ENCODE data around the gene URB2. TPM values are rescaled to one million over a fixed set of nuclear protein-coding genes. Genes with fewer than 3 reads are reported as not detected.

The URB2 gene
- total RNA-seq, 4 donors from 2014 or later, result 8.7 to 13.1 (median 10.0) TPM

DNA sequence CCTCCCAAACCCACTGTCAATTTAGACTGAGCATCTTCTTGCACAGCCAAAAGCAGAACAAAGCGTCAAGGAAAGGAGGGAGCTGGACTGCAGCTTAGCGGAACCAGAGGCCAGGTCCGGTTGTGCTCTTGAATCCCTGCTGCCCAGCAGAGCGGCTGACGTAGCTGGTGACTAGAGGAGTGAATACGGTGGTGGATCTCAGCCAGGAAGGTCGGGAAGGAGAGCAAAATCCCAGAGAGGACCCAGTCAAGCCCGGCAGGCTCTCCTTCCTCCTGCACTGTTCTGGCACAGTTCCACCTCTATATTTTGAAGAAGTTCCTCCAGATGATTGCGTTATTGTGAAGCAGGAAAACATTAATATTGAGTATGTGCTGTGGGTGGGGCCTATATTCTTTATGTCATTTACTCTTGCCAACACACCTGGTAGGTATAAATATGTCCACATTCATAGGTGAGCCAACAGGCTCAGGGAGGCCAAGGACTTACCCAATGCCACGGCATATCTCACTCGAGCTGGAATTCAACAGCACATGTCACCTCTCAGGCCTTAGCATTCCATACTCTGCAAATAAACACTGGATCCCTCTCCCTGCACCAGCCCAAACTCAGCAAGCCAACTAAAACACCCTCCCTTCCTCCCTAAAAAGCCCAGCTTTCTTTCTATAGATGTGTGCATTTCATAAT lies 43.9 kb upstream of the URB2 start:
- Histone ChIP-seq H3K4me3 (no peak overlapping the region), H3K27ac (peak overlapping the region in 1 of 4 donors; percentile 30), H3K9me3 (no peaks in the 10 kb centered on the region), H3K4me1 (peaks cover 0 to 29% (median 2%) of the 10 kb centered on the region in 4 donors), H3K27me3 (no peaks in the 10 kb centered on the region), H3K36me3 (no peaks in the 10 kb centered on the region)
- peak in 1 of 2 donors; percentile 65 for DNase-seq (ENCODE audit: low spot score in 2 of 2)
- TF ChIP-seq POLR2A (IDR thresholded peaks at IDR 0.05), result no peak
- peak in 1 of 2 donors; percentile 27 for TF ChIP-seq EP300 (IDR thresholded peaks at IDR 0.05)
- WGBS, 2 donors, result 25 to 26% methylated on average over 11 of the region's 11 CpGs

DNA sequence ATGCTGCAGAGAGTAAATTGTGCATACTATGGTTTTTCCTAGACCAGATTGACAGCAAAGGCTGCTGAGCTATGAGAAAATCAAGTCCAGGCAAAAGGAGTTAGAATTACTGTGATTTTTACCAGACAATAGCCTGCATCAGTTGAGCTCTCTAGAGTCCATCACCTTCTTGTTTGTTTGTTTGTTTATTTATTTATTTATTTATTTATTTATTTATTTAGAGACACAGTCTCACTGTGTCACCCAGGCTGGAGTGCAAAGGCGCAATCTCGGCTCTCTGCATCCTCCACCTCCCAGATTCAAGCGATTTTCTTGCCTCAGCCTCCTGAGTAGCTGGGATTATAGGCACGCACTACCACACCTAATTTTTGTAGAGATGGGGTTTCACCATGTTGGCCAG lies 43.3 kb upstream of the URB2 start:
- no peak overlapping the region for H3K4me3 ChIP-seq
- peaks cover 0 to under 1% (median 0%) of the 10 kb centered on the region in 3 donors for H3K36me3 ChIP-seq
- H3K27me3 ChIP-seq, result no peaks in the 10 kb centered on the region
- DNase-seq (ENCODE audit: low spot score in 2 of 2), result no peak
- WGBS, 2 donors, result 94 to 97% methylated on average over 4 of the region's 4 CpGs
- peak overlapping the region in 1 of 4 donors; percentile 30 for H3K27ac ChIP-seq
- H3K9me3 ChIP-seq, result no peaks in the 10 kb centered on the region
- H3K4me1 ChIP-seq, result peaks cover 0 to 29% (median 2%) of the 10 kb centered on the region in 4 donors
- TF ChIP-seq POLR2A (IDR thresholded peaks at IDR 0.05), result no peak
- TF ChIP-seq EP300 (IDR thresholded peaks at IDR 0.05), result no peak
- TF ChIP-seq, protein P1, sequence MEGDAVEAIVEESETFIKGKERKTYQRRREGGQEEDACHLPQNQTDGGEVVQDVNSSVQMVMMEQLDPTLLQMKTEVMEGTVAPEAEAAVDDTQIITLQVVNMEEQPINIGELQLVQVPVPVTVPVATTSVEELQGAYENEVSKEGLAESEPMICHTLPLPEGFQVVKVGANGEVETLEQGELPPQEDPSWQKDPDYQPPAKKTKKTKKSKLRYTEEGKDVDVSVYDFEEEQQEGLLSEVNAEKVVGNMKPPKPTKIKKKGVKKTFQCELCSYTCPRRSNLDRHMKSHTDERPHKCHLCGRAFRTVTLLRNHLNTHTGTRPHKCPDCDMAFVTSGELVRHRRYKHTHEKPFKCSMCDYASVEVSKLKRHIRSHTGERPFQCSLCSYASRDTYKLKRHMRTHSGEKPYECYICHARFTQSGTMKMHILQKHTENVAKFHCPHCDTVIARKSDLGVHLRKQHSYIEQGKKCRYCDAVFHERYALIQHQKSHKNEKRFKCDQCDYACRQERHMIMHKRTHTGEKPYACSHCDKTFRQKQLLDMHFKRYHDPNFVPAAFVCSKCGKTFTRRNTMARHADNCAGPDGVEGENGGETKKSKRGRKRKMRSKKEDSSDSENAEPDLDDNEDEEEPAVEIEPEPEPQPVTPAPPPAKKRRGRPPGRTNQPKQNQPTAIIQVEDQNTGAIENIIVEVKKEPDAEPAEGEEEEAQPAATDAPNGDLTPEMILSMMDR (IDR thresholded peaks at IDR 0.05), result no peak

DNA sequence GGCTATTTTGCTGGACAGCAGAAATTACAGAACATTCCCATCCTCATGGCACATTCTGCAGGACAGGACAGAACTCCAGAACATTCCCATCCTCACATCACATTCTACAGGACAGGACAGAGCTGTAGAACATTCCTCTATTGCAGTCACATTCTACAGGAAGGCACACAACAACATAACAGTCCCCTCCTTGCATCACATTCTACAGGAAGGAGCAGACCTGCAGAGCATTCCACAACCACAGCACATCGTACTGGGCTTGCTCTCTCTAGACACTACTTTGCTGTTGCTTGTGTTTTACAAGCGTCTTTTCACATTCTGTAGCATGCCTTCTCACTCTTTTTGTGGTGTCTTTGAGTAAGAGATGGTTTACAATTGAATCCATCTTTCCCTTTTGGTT lies 40.7 kb upstream of the URB2 start:
- Histone ChIP-seq H3K36me3 (peaks cover 0 to 13% (median 0%) of the 10 kb centered on the region in 3 donors), H3K27me3 (no peaks in the 10 kb centered on the region), H3K4me1 (peaks cover 0 to 13% (median 0%) of the 10 kb centered on the region in 4 donors), H3K9me3 (no peaks in the 10 kb centered on the region), H3K4me3 (no peak overlapping the region), H3K27ac (no peak overlapping the region)
- DNase-seq (ENCODE audit: low spot score in 2 of 2), result no peak
- WGBS, 2 donors, result 69 to 76% methylated on average over 2 of the region's 2 CpGs
- no peak for TF ChIP-seq POLR2A (IDR thresholded peaks at IDR 0.05)
- no peak for TF ChIP-seq EP300 (IDR thresholded peaks at IDR 0.05)
- TF ChIP-seq, protein P1 (IDR thresholded peaks at IDR 0.05), result no peak

DNA sequence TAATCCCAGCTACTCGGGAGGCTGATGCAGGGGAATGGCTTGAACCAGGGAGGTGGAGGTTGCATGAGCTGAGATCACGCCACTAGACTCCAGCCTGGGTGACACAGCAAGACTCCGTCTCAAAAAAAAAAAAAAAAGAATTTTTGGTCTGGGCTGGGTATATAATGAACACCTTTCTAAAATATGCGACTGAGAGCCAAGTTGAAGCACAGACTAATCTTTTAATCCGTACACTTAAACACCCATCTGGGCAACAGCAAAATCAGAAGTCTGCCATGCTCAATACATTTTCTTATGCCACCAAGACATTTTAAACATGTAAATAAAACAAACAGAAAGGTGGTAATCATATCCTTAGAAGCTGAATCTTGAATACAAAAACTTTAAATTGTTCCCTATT lies 35.9 kb upstream of the URB2 start:
- Histone ChIP-seq H3K9me3 (no peaks in the 10 kb centered on the region), H3K4me3 (no peak overlapping the region), H3K36me3 (peaks cover 0 to 53% (median 4%) of the 10 kb centered on the region in 3 donors), H3K27ac (no peak overlapping the region), H3K4me1 (no peaks in the 10 kb centered on the region), H3K27me3 (no peaks in the 10 kb centered on the region)
- TF ChIP-seq, protein P1 (IDR thresholded peaks at IDR 0.05), result no peak
- no peak for TF ChIP-seq POLR2A (IDR thresholded peaks at IDR 0.05)
- no peak for TF ChIP-seq EP300 (IDR thresholded peaks at IDR 0.05)
- no peak for DNase-seq (ENCODE audit: low spot score in 2 of 2)
- 92 to 96% methylated on average over 5 of the region's 5 CpGs for WGBS, 2 donors

DNA sequence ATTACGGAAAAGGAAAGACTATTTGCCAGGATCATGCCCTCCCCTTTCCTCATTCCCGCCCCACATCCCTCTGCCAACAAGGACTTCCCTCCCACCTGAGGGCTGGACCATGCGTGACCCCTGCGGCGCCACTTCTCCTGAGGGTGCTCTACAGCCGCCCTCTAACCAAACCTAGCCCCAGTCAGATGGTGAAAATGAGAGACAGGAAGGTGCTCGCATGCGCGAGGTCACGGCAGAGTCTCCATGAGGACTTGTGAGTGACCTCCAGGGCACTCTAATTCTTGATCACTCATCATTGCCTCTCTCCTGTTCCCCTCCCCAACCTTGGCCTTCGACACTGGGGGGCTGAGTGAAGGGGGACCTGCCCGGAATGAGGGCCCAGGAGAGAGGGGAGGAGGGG lies 32.2 kb upstream of the URB2 start:
- Histone ChIP-seq H3K4me1 (peaks cover 0 to 20% (median 0%) of the 10 kb centered on the region in 4 donors), H3K9me3 (no peaks in the 10 kb centered on the region), H3K27ac (no peak overlapping the region), H3K4me3 (no peak overlapping the region), H3K27me3 (no peaks in the 10 kb centered on the region), H3K36me3 (peaks cover 0 to 49% (median 4%) of the 10 kb centered on the region in 3 donors)
- no peak for DNase-seq (ENCODE audit: low spot score in 2 of 2)
- WGBS, 2 donors, result 93% methylated on average over 12 of the region's 12 CpGs
- TF ChIP-seq EP300 (IDR thresholded peaks at IDR 0.05) (no peak), POLR2A (IDR thresholded peaks at IDR 0.05) (no peak)
- TF ChIP-seq, protein P1 (IDR thresholded peaks at IDR 0.05), result no peak

All from tibial nerve (tissue), 4 donors.